ENCODE results near the gene BLVRA.
A peak's percentile ranks its signal among the peaks of the same experiment; 100 is the strongest.

The BLVRA gene

DNA sequence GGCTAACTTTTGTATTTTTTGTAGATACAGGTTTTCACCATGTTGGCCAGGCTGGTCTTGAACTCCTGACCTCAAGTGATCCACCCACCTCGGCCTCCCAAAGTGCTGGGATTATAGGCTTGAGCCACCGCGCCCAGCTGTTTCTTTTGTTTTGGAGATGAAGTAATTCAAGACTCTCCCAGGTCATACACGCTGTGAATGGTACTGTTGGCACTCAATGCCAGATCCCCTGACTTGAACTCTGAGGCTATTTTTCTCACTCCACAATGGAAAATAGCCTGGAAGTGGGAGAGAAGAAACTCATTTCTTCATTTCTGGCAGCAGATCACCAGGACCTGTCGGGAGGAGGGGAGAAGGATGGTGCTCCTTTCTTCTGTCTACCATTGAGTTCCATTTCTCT is 32.4 kb downstream of the BLVRA start:
- TF ChIP-seq, protein P1, sequence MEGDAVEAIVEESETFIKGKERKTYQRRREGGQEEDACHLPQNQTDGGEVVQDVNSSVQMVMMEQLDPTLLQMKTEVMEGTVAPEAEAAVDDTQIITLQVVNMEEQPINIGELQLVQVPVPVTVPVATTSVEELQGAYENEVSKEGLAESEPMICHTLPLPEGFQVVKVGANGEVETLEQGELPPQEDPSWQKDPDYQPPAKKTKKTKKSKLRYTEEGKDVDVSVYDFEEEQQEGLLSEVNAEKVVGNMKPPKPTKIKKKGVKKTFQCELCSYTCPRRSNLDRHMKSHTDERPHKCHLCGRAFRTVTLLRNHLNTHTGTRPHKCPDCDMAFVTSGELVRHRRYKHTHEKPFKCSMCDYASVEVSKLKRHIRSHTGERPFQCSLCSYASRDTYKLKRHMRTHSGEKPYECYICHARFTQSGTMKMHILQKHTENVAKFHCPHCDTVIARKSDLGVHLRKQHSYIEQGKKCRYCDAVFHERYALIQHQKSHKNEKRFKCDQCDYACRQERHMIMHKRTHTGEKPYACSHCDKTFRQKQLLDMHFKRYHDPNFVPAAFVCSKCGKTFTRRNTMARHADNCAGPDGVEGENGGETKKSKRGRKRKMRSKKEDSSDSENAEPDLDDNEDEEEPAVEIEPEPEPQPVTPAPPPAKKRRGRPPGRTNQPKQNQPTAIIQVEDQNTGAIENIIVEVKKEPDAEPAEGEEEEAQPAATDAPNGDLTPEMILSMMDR (IDR thresholded peaks at IDR 0.05; ENCODE audit: low read depth, low read length, missing control alignments), result no peak
- no peak for DNase-seq (ENCODE audit: extremely low read depth, low read depth)
- H3K4me3 ChIP-seq (replicated peaks; ENCODE audit: low read depth, low read length), result no peak overlapping the region

DNA sequence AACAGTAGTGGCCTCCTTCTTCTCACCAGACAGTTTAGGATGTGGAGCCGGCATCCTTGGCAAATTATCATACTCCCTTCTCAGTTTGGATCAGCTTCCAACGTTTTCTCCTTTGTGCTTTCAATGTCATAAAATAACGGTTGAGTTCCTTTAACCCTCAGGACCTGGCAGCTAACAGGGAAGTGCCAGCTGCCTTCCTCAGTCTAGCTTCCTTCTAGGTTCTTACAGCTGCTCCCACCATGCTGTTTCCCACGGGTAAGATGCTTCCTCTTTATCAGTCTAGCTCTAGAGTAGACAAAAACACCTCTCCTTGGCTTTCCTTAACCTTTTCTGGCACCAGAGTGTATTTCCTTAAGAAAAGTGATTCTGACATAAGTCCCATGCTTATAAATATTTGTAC is 33.2 kb downstream of the BLVRA start:
- H3K4me3 ChIP-seq (replicated peaks; ENCODE audit: low read depth, low read length), result no peak overlapping the region
- no peak for DNase-seq (ENCODE audit: extremely low read depth, low read depth)
- TF ChIP-seq, protein P1 (IDR thresholded peaks at IDR 0.05; ENCODE audit: low read depth, low read length, missing control alignments), result no peak

DNA sequence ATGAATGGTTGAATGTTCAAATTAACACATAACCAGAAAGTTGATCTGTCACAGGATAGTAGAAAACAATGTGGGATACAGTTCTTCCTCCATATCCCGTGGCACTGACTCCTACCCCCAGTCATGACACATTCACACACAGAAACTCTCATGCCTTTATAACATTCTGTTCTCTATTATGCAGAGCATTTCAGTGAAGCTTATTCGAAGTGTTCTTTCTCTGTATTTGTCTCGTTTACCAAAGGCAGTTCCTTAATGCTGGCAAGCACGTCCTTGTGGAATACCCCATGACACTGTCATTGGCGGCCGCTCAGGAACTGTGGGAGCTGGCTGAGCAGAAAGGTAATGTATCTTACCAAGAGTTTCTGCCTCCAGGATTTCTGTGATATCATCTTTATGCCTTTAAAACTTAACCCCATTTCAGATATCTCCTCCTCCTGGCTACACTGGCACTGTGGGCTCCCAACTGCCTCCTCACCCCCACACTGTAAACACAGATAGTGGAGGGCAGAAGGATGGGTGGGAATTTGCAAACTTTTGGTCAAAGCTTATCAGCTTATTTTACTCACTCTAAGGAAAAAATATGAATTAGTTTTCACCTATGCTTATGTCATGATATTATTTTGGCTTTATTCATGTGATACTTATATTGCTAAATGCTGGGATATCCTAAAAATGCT is 34.1 kb downstream of the BLVRA start:
- DNase-seq (ENCODE audit: extremely low read depth, low read depth), result no peak
- no peak overlapping the region for H3K4me3 ChIP-seq (replicated peaks; ENCODE audit: low read depth, low read length)
- TF ChIP-seq, protein P1 (IDR thresholded peaks at IDR 0.05; ENCODE audit: low read depth, low read length, missing control alignments), result no peak

DNA sequence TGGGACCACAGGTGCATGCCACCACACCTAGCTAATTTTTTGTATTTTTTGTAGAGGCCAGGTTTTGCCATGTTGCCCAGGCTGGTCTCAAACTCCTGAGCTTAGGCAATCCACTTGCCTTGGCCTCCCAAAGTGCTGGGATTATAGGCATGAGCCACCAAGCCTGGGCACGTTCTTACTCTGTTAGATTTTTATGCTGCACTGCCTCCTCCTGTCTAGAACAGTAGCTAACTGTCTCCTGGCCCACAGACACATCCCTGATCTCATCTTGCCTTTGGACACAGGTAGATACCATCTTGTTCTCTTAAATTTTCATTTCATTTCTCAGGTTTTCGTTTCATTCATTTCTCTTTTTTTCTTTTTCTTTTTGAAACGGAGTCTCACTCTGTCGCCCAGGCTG is 41.1 kb downstream of the BLVRA start:
- H3K4me3 ChIP-seq (replicated peaks; ENCODE audit: low read depth, low read length), result no peak overlapping the region
- TF ChIP-seq, protein P1 (IDR thresholded peaks at IDR 0.05; ENCODE audit: low read depth, low read length, missing control alignments), result peak; percentile 10
- DNase-seq (ENCODE audit: extremely low read depth, low read depth), result no peak

DNA sequence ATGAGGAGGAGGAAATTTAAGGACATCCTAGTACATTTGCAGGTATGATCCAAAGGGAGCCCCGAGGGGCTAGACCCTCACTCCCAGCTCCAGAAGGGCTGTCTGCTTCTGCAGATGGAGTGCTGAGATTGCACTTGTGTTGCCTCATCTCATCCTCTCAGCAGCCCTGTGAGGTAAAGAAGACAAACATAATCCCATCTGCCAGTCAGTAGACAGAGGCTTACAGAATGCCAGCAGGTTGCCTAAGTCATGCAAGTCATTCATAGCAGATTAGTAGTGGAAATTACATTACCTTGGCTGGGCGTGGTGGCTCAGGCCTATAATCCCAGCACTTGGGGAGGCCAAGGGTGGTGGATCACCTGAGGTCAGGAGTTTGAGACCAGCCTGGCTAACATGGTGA is 45.4 kb downstream of the BLVRA start:
- no peak for DNase-seq (ENCODE audit: extremely low read depth, low read depth)
- TF ChIP-seq, protein P1 (IDR thresholded peaks at IDR 0.05; ENCODE audit: low read depth, low read length, missing control alignments), result no peak
- H3K4me3 ChIP-seq (replicated peaks; ENCODE audit: low read depth, low read length), result no peak overlapping the region

DNA sequence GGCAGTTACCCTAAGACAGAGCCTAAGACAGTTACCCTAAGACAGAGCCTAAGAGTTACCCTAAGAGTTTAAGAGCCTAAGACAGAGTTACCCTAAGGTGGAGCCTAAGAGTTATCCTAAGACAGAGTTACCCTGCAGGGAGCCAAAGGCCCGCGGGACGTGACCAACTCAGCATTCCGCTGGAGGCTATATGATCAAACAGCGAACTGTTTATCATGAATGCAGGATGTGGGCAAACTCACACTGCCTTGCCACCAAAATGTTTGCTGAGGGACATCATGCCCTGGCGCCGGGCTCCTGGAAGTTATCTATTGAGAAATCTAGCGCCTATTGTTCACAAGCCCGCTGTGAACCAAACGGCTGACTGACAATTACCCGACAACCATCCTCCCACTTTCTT is 49.9 kb downstream of the BLVRA start:
- DNase-seq (ENCODE audit: extremely low read depth, low read depth), result no peak
- no peak overlapping the region for H3K4me3 ChIP-seq (replicated peaks; ENCODE audit: low read depth, low read length)
- TF ChIP-seq, protein P1 (IDR thresholded peaks at IDR 0.05; ENCODE audit: low read depth, low read length, missing control alignments), result no peak
